Uterus (tissue), 4 donors: Measurements from ENCODE around the gene KIAA1217. TPM values are rescaled to one million over a fixed set of nuclear protein-coding genes. Genes with fewer than 3 reads are reported as not detected.

Source experiments
- DNase-seq, 2 donors: peaks; one replicate each; pipeline ENCODE4 v3.0.0-alpha.2; 2019 to 2020
- H3K27ac ChIP-seq, 2 donors: fragments of 200-600 bp; sonication (generic); 1 replicate in 1 of 2; 2 replicates in 1 of 2; pipeline ENCODE4 v1.5.1; 2016 to 2018
- H3K27me3 ChIP-seq, 2 donors: fragments of 200-600 bp; sonication (generic); one replicate each; pipeline ENCODE4 v1.5.1; 2018 to 2019; ENCODE audit warnings: control low read depth in 1 of 2
- H3K36me3 ChIP-seq, 2 donors: fragments of 200-600 bp; sonication (generic); one replicate each; pipeline ENCODE4 v1.5.1; 2019; ENCODE audit warnings: control low read depth in 1 of 2
- H3K4me1 ChIP-seq, 2 donors: fragments of 200-600 bp; sonication (generic); one replicate each; pipeline ENCODE4 v1.5.1; 2018 to 2019; ENCODE audit warnings: control low read depth in 1 of 2
- H3K4me3 ChIP-seq, 2 donors: fragments of 200-600 bp; sonication (generic); 1 replicate in 1 of 2; 2 replicates in 1 of 2; pipeline ENCODE4 v1.5.1; 2018 to 2019; ENCODE audit warnings: mild to moderate bottlenecking in 1 of 2
- H3K9me3 ChIP-seq, 2 donors: fragments of 200-600 bp; sonication (generic); one replicate each; pipeline ENCODE4 v1.5.1; 2019; ENCODE audit warnings: control low read depth in 1 of 2
- CTCF ChIP-seq, 4 experiments: fragments of 200-600 bp in 2 of 4; fragments of 450-650 bp in 2 of 4; sonication (generic) in 2 of 4; IDR thresholded peaks; one replicate each; pipeline ENCODE4 v1.5.1; 2016 to 2019; ENCODE audit warnings: antibody characterized with exemption in 4 of 4, mild to moderate bottlenecking in 2 of 4, moderate library complexity in 1 of 4
- POLR2A ChIP-seq, 2 donors: fragments of 450-650 bp; IDR thresholded peaks; one replicate each; pipeline ENCODE4 v1.6.1; 2016; ENCODE audit warnings: antibody characterized with exemption in 2 of 2, mild to moderate bottlenecking in 1 of 2, moderate library complexity in 1 of 2
- intact Hi-C: fragments of 100-400 bp; cut with DNase I; formaldehyde crosslinking; loops from one replicate; pipeline ENCODE4 v1.15.1; 2023; ENCODE audit warnings: low total_unique reads
- total RNA-seq, 4 donors: library from RNA; depleted of rRNA in 3 of 4; stranded (reverse); fragments of >200 nt in 3 of 4; gene quantifications; one replicate each; pipeline versions ENCODE4 v1.1.0 to v1.2.4, GENCODE V29; 2014 to 2023
- donor health status: DM: yes; HTN: yes; CAD: no.

Gene KIAA1217
- total RNA-seq, 4 donors from 2014 or later: 3.5 to 38.2 (median 11.6) TPM

DNA sequence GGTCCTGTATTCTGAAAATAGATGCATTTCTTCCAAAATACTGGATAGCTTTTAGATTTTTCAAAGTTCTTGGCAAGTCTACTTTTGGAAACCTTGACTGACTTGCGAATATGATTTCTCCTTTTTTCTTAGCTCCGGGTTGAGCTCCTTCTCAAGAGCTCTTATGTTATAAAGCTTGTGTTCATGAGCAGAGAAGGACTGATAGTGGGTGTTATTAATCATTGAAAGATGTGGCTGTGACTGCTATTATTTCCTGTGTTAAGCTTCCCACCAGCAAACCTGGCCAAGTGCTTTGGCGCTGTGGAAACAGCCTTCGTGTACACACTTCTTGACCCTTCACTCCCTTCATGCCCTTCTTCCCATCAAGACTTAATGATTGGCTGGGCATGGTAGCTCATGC, 98.2 kb downstream of the KIAA1217 start:
- intact Hi-C loops: no loop called here
- H3K36me3 ChIP-seq: no peaks in the 10 kb centered on the region
- H3K9me3 ChIP-seq: no peaks in the 10 kb centered on the region
- TF ChIP-seq POLR2A (IDR thresholded peaks at IDR 0.05) (no peak), CTCF (IDR thresholded peaks at IDR 0.05) (no peak)
- DNase-seq: no peak
- no peaks in the 10 kb centered on the region for H3K27me3 ChIP-seq
- no peaks in the 10 kb centered on the region for H3K4me1 ChIP-seq
- no peak overlapping the region for H3K27ac ChIP-seq
- no peak overlapping the region for H3K4me3 ChIP-seq

- no peak for TF ChIP-seq POLR2A (IDR thresholded peaks at IDR 0.05)
- no peak for TF ChIP-seq CTCF (IDR thresholded peaks at IDR 0.05)
- Histone ChIP-seq H3K4me1 (no peaks in the 10 kb centered on the region), H3K27me3 (no peaks in the 10 kb centered on the region), H3K4me3 (no peak overlapping the region), H3K36me3 (no peaks in the 10 kb centered on the region), H3K9me3 (no peaks in the 10 kb centered on the region), H3K27ac (no peak overlapping the region)
- DNase-seq: no peak
- intact Hi-C loops: no loop called here
Measured at GRCh38 chr10:24307696-24308485, 99.0 kb downstream of the KIAA1217 start.

DNA sequence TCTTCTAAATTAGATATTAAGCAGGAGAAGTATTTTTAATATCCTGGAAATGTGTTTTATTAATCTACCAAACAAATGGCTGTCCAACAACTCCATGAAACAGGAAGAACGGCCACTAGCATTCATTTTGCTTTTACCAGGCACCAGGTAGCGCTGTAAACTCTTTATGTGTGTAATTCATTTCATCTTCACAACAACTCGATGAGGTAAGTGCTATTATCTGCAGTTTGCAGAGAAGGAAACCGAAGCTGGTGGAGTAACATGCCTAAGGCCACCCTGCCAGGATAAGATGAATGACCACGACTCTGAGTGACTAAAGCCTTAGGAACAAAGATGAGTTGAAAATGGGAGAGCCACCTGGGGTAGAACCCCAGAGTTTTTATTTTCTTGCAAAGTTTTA, 101.2 kb downstream of the KIAA1217 start:
- DNase-seq: no peak
- no peaks in the 10 kb centered on the region for H3K9me3 ChIP-seq
- no peaks in the 10 kb centered on the region for H3K4me1 ChIP-seq
- intact Hi-C loops: no loop called here
- no peak overlapping the region for H3K27ac ChIP-seq
- no peak overlapping the region for H3K4me3 ChIP-seq
- H3K27me3 ChIP-seq: no peaks in the 10 kb centered on the region
- TF ChIP-seq POLR2A (IDR thresholded peaks at IDR 0.05): no peak
- no peak for TF ChIP-seq CTCF (IDR thresholded peaks at IDR 0.05)
- no peaks in the 10 kb centered on the region for H3K36me3 ChIP-seq

- no peak overlapping the region for H3K27ac ChIP-seq
- DNase-seq: no peak
- TF ChIP-seq CTCF (IDR thresholded peaks at IDR 0.05) (no peak), POLR2A (IDR thresholded peaks at IDR 0.05) (no peak)
- H3K27me3 ChIP-seq: no peaks in the 10 kb centered on the region
- no peaks in the 10 kb centered on the region for H3K36me3 ChIP-seq
- no peak overlapping the region for H3K4me3 ChIP-seq
- H3K9me3 ChIP-seq: no peaks in the 10 kb centered on the region
- intact Hi-C loops: no loop called here
- no peaks in the 10 kb centered on the region for H3K4me1 ChIP-seq
Measured at GRCh38 chr10:24311888-24312287, 103.0 kb downstream of the KIAA1217 start.

DNA sequence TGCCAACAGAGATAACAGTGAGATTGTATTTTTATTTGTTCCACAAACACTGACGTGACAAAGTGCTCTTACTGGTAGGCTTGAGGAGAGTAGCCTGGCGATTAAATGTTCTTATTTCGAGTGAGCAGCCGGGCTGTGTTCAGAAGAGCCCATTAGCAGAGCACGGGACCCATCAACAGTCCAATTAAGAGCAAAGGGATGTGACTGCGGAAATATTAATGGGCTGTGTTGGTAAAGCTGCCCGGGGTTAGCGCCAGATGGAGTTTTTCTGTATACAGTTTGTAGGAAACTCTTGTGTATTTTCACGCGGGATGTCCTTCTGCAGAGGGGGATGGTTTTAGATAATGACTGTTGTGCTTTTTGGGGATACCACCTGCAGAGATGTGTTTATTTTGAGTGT, 104.3 kb downstream of the KIAA1217 start:
- H3K4me1 ChIP-seq: no peaks in the 10 kb centered on the region
- no peaks in the 10 kb centered on the region for H3K9me3 ChIP-seq
- no peak overlapping the region for H3K4me3 ChIP-seq
- intact Hi-C loops: no loop called here
- no peak for TF ChIP-seq POLR2A (IDR thresholded peaks at IDR 0.05)
- TF ChIP-seq CTCF (IDR thresholded peaks at IDR 0.05): no peak
- no peaks in the 10 kb centered on the region for H3K36me3 ChIP-seq
- H3K27me3 ChIP-seq: no peaks in the 10 kb centered on the region
- DNase-seq: no peak
- H3K27ac ChIP-seq: no peak overlapping the region
